Hippocampal formation (tissue), 2 donors: Measurements from ENCODE around the gene HM13.
"Not testable (repeated sequence)": the region's sequence is repeated elsewhere in the genome, so short reads cannot be mapped to it uniquely, and the experiment has no call there.

ENCODE experiments used
- DNase-seq, 2 donors: peaks; one replicate each; lab custom pipeline; 2025; lab: John Stamatoyannopoulos, UW

Gene HM13

DNA sequence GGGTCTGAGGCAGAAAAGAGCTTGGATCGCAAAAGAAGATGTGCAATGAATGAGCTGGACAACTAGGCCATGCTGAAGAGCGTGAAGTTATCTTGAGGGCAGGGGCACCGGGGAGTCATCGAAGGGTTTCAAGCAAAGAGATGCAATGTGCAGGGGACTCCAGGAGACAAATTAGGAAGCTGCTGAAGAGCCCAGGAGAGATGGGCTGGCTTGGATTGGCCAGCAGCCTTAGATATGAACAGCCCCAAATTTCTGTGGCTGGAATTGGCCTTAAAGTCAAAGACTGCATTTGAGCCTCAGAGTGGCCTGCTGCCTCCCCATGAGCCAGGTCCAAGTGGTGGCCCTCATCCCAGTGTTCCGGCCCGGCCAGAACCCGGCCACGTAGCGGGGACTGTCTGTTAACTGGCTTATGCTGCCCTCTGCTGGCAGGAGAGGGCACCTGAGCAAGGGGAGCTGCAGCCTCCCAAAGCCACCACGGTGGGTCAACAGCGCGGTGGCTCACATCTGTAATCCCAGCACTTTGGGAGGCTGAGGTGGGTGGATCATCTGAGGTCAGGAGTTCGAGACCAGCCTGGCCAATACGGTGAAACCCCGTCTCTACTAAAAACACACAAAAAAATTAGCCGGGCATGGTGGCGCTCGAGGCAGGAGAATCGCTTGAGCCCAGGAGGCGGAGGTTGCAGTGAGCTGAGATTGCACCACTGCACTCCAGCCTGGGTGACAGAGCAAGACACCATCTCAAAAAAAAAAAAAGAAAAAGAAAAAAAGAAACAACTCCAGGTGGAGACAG, 11.2 kb upstream of the HM13 start:
- DNase-seq, result peak; percentile 39 to 69

DNA sequence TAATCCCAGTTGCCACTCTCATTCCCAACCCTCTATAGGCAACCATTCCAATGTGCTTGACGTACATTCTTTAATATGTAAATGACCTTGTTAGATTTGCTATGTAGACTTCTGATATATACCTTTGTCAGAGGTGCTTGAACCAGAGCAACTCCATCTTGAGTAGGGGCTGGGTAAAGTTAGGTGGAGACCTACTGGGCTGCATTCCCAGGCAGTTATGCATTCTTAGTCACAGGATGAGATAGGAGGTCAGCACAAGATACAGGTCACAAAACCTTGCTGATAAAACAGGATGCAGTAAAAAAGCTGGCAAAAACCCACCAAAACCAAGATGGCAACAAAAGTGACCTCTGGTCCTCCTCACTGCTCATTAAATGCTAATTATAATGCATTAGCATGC, 8.3 kb upstream of the HM13 start:
- no peak for DNase-seq

DNA sequence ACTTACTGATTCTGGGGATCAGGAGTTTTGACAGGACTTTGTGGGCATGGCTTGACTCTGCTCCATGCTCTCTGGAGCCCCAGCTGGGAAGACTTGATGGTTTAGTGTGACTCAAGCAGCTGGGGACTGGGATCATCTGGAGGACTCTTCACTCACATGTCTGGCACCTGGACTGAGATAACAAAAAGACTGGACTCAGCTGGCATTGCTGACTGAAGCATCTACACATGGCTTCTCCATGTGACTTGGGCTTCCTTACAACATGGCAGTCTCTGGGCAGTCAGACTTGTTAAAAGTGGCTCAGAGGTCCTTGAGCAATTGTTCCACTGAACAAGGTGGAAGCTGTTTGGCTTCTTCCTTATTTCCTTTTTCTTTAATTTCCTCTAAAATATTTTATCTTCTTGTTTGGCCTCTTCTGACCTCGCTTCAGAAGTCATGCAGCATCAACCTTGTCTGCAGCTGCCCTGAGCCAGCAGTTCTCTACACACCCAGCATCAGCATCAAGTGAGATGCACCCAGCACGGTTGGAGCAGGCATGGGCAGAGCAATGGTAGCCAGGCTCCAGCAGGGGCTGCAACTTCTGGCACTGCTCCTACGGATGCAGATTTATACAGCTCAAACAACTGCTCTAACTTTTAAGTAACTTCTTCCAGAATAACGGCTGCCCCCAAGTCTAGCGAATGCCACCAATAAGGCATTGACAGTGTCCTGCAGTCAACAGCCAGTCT, 5.6 kb upstream of the HM13 start:
- no peak for DNase-seq

DNA sequence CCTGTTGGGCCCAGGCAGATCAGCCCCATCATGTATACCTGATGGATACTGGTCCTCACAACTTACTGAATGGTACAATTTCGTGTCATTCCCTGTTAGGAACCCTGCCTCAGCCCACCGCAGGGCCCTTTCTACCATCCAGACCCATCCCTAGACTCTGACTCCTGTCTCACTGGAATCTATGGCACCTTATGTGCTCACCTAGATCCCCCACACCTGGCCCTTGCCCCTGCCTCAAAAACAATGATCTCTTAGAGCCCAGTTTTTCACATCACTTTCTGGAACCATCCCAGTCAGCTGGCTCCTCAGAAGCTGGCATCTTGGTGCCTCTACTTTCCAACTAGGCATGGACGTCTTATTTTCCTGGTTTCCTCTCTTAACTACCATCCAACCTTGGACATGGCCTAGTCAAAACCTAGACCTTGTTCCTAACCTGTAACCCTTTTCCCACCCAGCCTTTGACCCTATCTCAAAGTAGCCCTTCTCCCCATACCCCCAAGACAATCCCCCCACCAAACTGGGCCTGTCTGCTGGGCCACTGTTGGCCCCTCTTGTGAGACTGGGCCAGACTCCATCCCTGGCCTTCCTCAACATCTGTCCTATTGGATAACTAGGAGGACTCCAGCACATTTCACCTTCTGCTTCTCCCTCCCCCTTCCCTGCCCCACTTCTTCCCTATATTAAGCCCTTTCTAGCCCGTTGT, 981 bp downstream of the HM13 start:
- DNase-seq, result no peak

DNA sequence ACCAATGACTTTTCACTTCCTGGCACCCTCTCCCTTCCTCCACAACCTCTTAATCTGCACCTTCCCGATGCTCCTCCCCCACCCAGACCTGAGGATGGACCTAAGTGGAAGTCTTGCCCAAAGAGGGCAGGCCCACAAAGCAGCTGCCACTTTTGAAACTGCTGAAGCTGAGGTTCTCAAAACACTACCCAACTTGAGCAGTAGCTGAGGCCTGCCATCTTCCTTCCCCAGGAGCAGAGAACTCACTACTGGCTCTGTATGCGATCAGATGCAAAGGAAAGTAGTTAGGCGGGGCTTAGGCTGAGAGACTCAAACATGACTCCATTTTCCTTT, 1.5 kb downstream of the HM13 start:
- DNase-seq, result no peak

DNA sequence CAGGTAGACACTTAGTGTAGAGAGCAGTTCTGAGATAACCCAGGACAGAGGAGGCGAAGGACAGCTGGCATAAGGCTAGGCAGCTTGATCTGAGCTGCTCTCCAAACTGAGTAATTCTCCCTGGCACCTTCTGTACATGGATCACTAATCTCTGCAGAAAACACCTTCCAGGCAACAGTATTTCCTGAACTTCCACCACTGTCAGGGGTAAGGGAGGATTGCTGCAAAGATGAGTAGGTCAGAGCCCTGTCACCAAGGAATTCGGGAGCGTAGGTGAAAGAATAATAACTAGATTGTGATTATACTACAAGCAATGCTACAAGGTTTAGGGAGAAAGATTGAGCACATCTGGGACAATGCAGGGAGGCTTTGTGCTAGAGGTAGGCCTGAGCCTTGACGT, 1.9 kb downstream of the HM13 start:
- DNase-seq, result no peak

DNA sequence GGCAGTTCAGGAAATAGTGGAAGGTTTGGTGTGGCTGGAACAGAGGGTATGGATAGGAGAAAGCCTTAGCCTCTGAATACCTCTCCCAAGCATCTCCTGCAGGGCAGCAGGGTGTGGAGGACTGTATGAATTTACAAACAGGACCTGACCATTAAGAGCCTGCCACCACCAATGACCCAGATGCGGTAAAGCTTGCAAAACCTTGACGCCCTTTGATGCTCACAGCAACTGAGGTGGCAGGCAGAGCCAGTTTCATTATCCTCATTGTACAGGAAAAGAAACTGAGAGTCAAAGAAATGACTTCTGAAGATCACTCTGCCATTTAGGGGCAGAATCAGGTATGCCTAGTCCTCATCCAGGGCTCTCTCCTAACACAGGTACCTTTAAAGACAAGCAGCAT, 2.4 kb downstream of the HM13 start:
- no peak for DNase-seq

DNA sequence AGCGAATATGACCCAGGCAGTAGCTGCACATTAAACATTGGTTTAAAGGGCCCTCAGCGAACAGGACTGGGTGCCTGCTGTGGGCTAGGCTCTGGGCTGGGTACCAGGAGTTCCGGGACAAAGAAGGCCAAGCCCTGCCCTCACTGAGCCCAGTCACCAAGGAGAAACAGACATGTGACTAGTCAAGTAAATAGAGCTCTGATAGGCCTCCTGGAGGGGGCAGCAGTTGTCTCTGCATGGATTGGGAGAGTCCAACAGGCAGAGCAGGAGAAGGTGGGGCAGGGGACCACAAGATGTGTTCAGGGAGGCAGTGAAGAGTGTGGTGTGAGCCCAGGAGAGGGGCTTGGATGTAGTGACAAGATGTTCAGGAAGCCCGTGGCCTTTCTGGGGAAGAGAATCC, 3.1 kb downstream of the HM13 start:
- no peak for DNase-seq

DNA sequence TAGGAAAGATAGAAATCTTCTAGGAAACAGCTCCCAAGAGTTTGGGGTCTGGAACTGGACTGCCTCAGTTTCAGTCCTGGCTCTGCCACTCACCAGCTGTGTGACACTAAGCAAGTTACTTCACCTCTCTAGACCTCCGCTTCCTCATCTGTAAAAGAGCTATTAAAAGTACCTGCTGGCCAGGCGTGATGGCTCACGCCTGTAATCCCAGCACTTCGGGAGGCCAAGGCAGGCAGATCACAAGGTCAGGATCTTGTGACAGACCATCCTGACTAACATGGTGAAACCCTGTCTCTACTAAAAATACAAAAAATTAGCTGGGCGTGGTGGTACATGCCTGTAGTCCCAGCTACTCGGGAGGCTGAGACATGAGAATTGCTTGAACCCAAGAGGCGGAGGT, 7.0 kb downstream of the HM13 start:
- DNase-seq, result not testable (repeated sequence)

DNA sequence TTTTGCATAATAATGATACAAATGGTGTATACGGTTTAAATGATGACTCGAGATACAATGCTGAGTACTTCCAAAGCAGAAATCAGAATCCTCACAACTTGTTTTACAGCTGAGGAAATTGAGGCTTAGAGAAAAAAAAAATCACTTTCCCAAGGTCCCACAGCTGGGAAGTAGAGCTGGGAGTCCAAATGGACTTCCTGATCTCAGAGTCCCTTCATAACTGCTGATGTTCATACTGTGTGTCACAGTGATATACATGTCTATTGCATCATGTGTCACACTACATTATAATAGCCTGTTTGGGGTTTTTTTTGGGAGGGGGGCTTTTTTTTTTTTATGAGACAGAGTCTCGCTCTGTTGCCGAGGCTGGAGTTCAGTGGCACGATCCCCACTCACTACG, 8.5 kb downstream of the HM13 start:
- no peak for DNase-seq

DNA sequence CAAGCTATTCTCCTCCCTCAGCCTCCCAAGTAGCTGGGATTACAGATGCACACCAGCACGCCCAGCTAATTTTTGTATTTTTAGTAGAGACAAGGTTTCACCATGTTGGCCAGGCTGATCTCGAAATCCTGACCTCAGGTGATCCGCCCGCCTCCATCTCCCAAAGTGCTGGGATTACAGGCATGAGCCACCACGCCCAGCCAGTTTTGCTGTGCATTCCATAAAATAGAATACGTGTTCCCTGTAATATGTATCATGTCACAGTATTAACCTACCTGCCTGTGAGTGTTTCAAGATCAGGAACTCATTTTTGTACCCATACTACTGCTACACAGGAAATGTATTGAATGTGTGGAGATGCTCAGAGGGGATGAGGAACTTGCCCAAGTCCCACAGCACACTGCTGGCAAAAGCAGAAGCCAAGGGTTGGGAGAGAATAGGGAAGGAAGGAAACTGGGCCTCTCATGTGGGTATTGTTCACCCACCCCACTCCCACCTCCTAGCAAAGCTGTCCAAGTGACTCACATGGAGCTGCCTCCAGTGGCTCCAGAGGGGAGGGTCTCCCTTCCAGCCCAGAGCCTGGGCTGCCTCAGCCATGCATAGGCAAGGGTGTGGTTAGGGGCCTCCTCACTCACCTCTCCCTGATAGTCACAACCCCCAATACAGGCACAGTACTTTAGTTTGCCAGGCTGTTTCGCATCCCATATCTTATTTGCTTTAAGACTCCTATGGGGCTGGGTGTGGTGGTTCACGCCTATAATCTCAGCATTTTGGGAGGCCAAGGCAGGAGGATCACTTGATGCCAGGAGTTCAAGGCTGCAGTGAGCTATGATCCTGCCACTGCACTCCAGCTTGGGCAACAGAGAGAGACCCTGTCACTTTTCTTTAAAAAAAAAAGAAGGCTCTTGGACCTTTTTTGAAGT, 9.4 kb downstream of the HM13 start:
- DNase-seq, result no peak

DNA sequence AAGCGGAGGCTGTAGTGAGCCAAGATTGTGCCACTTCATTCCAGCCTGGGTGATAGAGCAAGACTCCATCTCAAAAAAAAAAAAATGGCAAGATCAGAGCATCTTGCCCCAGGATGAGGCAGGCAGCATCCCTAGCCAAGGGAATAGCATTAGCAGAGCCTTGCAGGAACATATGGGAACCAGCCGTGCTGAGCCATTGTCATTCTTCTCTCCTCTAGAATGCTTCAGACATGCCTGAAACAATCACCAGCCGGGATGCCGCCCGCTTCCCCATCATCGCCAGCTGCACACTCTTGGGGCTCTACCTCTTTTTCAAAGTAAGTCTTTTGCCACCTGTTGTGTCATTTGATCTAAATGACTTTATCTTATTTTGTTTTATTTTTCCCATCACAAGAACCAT, 13.0 kb downstream of the HM13 start:
- no peak for DNase-seq

DNA sequence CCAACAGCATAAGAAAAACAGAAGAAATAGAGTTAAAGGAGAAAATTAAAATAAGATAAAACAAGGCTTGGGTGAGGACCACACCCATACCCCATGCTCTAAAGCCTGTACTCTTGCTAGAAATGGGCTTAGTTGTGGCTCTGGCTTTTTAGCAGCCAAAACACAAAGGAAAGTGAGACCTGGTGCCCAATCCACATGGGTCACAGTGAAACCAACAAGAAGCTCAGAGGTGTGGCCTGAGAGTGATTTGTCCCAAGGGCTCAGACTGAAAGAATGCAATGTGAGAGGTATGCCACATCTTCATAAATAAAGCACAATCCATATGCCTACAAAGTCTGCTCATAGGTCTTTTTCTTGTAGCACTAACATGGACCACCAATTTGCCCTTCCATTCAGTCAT, 21.1 kb downstream of the HM13 start:
- DNase-seq, result no peak

DNA sequence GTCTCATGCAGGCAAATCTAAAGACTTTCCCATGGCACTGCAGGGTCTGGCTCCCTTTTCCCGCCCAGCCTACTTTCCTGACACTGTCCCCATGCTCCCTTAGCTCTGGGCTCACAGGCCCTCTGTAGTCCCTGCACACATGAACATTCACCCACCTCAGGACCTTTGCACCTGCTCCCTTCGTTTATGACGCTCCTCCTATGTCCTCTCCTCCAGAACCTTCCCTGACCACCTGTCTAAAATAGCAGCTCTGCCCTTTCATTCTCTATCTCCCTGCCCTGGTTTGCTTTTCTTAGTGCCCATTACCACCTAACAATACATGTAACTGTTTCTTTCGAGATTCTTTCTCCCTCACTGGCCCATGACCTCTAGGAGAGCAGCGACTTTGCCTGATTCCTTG, 22.3 kb downstream of the HM13 start:
- DNase-seq, result no peak

DNA sequence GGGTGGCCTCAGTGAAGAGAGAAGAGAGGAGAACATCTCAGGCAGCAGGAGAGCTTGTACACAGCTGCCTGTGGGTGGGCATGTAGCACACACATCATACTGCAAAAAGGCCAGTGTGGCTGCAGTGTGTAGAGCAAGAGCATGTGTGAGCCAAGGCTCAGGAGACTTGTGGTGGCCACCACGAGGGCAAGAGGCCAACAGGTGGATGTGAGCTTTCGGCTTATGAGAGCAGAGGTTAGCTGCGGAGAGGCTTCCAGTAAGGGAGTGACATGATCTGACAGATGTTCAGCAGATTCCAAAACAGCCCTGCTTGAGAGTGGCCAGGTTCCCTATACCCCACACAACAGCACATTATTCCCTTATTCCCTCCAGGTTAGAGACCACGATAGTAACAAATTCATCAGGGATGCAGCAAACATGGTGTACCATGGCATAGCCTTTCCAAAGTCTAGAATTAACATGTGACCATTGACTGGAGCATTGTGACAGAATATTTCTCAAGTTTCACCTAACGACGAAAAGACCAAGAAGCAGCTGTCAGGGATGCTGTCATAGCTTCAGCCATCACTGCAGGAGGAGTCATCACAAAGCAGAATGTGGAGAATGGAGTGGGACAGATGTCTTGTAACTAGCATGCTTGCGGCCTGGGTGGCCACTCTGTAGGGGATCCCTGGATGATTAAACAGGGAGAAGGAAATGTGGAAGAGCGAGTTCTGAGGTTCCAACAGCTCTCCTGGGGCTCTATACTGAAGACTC, 23.1 kb downstream of the HM13 start:
- DNase-seq, result no peak

DNA sequence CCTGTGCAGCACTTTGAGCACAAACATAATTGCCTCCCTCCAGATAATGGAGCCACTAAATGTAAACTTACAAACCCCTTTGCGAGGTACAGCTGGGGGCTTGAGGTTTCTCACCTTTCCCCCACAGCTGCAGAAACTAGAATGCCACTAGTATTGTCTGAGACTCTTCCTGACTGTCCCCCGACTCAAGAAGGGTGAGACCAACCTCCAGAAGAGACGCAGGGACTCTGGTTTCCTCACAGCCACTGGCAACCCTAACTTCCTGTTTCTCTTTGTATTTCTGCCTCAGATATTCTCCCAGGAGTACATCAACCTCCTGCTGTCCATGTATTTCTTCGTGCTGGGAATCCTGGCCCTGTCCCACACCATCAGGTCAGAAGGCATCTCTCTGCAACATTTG, 23.6 kb downstream of the HM13 start:
- DNase-seq, result no peak

DNA sequence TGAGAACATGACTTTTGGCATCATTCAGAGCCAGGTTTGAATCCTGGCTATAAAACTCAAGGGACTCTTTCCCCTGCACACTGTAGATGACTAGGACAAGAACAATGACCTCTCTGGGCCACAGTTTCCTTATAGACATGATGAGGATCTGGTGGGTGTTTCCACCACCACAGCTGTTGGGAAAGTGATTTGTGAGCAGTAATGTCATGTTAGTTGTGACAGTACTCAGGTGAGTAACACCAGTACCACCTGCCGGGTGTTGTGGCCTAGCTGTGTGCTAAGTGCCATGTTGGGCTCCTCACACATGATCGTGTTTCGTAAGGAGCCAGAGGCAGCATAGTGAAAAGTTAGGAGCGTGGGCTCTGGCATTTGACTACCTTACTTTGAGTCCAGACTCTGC, 24.1 kb downstream of the HM13 start:
- DNase-seq, result no peak

DNA sequence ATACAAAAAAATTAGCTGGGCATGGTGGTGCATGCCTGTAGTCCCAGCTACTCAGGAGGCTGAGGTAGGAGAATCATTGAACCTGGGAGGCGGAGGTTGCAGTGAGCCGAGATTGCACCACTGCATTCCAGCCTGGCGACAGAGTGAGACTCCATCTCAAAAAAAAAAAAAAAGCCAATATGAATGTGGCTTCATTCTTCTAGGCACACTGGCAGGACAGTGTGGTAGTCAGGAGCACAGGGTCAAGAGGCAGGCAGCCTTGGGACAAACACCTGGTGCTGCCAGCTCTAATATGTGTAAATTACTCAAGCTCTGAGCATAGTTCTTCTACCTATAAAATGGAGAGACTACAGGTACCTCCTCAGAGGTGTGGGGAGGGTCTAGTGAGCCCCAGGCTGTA, 25.4 kb downstream of the HM13 start:
- DNase-seq, result not testable (repeated sequence)

DNA sequence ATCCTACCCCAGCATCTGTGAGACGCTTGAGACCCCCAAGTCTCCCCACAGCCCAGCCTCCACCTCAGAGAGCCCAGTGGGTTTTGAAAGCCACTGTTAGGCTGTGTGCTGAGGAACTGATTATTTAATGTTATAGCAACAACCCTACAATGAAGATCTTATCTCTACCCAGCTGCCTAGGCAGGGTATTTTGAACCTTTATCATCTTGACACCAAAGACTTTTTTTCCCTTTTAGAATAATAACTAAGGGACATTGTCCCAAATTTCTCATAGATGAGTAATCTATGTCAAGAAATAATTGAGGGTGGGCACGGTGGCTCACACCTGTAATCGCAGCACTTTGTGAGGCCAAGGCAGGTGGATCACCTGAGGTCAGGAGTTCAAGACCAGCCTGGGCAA, 26.2 kb downstream of the HM13 start:
- no peak for DNase-seq

DNA sequence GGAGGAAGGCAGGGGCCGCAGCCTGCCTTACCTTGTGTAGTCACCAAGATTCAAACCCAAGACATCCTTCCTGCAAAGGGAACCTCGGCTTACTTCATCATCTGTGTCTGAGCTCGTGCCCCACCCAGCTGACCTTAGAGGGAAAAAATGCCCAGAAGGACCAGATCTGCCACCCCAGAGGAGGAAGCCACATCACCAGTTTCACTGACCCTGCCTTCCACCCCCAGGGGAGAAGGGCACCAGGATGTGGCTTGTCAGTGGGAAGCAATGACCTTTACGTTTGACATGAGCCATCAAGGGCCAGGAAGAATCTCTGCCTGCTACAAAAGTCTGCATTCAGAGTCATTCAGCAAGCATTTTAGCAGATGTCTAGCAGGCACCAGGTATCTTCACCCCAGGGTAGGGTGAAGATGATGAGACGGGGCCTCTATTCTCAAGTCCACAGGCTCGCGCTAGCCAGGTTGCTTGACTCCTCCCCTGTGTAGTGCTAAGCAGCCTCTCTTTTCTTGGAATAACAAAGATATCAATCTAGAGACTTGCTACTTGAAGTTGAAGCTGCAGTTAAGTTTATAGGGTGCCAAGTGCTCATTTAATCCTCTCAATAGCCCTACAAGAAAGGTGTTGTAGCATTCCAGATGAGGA, 28.1 kb downstream of the HM13 start:
- no peak for DNase-seq

DNA sequence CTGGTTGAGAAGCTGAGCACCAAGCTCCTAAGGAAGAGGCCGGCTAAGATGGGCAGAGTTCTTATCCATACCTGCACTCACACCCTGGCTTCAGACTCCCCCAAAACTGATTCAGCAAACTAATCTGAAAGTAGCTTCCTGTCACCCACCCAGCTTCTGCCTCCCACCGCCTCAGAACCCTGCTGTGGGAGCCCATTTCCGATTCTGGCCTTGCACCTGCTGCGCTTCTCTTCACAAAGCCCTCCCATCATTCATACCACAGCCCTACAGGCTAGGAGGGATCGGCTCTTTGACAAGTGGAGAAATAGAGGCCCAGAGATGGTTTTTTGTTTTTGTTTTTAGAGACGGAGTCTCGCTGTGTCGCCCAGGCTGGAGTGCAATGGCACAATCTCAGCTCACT, 28.7 kb downstream of the HM13 start:
- DNase-seq, result no peak
